ENCODE data around the gene GON4L. TPM values are rescaled to one million over a fixed set of nuclear protein-coding genes. Genes with fewer than 3 reads are reported as not detected.
"Not testable (repeated sequence)": the region's sequence is repeated elsewhere in the genome, so short reads cannot be mapped to it uniquely, and the experiment has no call there.

GON4L gene
- total and polyA plus RNA-seq, 2 donors: 17.6 to 51.7 TPM

DNA sequence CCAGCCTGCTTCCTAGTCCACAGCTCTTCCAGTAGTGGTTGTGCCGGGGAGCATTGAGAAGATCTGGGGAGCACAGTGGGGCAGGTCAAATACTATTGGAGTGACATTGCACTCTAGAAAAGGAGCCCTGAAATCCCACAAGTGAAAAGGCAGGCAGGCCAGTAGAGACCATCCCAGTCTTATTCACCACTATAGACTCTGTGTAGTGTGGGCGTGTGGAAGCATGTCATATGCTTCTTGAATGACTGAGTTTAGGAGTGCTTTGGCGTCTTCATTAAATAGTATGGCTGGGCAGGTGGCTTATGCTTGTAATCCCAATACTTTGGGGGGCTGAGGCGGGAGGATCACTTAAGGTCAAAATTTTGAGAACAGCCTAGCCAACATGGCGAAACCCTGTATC is 152.6 kb downstream of the GON4L start:
- WGBS: 95% methylated on average over 5 of the region's 5 CpGs
- H3K36me3 ChIP-seq (ENCODE audit: insufficient read depth); H3K27ac ChIP-seq (ENCODE audit: low read depth); H3K4me1 ChIP-seq (ENCODE audit: insufficient read depth); DNase-seq (ENCODE audit: extremely low spot score); H3K4me3 ChIP-seq (ENCODE audit: low read depth, low read length): not testable (repeated sequence)

DNA sequence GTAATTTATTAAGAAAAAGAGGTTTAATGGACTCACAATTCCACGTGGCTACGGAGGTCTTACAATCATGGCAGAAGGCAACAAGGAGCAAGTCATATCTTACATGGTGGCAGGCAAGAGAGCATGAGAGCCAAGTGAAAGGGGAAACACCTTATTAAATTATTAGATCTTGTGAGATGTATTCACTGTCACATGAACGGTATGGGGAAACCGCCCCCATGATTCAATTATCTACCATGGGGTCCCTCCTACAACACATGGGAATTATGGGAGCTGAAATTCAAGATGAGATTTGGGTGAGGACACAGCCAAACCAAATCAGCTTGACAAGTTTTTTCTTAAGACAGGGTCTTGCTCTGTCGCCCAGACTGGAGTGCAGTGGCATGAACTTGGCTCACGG is 153.8 kb downstream of the GON4L start:
- 92% methylated on average over 6 of the region's 6 CpGs for WGBS
- DNase-seq (ENCODE audit: extremely low spot score): no peak
- no peak overlapping the region for H3K27ac ChIP-seq (ENCODE audit: low read depth)
- H3K4me3 ChIP-seq (ENCODE audit: low read depth, low read length): no peak overlapping the region
- no peaks in the 10 kb centered on the region for H3K36me3 ChIP-seq (ENCODE audit: insufficient read depth)
- H3K4me1 ChIP-seq (ENCODE audit: insufficient read depth): no peaks in the 10 kb centered on the region

DNA sequence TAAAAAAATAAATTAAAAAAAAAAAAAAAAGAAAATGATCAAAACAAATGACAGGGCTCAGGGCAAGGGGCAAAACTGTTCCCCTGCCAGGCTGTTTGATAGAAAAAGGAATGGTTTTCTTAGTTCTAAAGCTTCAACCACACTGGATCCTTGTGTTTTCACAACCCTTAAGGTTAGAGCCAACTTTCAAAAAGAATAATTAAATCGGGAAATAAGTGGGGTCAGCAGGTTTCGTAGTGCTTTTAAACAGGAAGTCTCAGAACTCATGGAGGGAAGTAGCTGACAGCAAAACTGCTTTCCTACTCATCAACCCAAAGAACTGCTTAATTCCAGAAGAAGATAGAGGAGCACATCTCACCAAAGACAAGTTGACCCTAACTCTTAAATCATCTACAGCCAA is 155.3 kb downstream of the GON4L start:
- not testable (repeated sequence) for H3K27ac ChIP-seq (ENCODE audit: low read depth); H3K4me3 ChIP-seq (ENCODE audit: low read depth, low read length); H3K4me1 ChIP-seq (ENCODE audit: insufficient read depth); DNase-seq (ENCODE audit: extremely low spot score); H3K36me3 ChIP-seq (ENCODE audit: insufficient read depth)
- WGBS: 85% methylated on average over 2 of the region's 2 CpGs

Small RNA genes within 50 kb of the gene (small RNA-seq; reads per million reads assigned to genes)
- gene RF00015: not detected

Other genes starting within 250 kb of the GON4L start
- gene MSTO1, start 247.0 kb downstream of the GON4L start, total RNA-seq: 28.7 TPM
- 22.6 TPM for gene MSTO1, start 247.0 kb downstream of the GON4L start, polyA plus RNA-seq
- gene YY1AP1, start 168.4 kb downstream of the GON4L start, total RNA-seq: 166 TPM
- 56.5 TPM for gene YY1AP1, start 168.4 kb downstream of the GON4L start, polyA plus RNA-seq
- 57.3 TPM for gene DAP3, start 168.1 kb downstream of the GON4L start, total RNA-seq
- 72.0 TPM for gene DAP3, start 168.1 kb downstream of the GON4L start, polyA plus RNA-seq
- 36.4 TPM for gene SYT11, start 2.4 kb upstream of the GON4L start, total RNA-seq
- gene SYT11, start 2.4 kb upstream of the GON4L start, polyA plus RNA-seq: 21.1 TPM
- 39.4 TPM for gene RIT1, start 54.1 kb upstream of the GON4L start, total RNA-seq
- 24.9 TPM for gene RIT1, start 54.1 kb upstream of the GON4L start, polyA plus RNA-seq
- gene KHDC4, start 77.2 kb upstream of the GON4L start, total RNA-seq: 45.0 TPM
- gene KHDC4, start 77.2 kb upstream of the GON4L start, polyA plus RNA-seq: 24.4 TPM
- not detected for gene RXFP4, start 84.4 kb upstream of the GON4L start, total RNA-seq
- gene RXFP4, start 84.4 kb upstream of the GON4L start, polyA plus RNA-seq: 0.18 TPM
- 63.3 TPM for gene ARHGEF2, start 121.3 kb upstream of the GON4L start, total RNA-seq
- 40.5 TPM for gene ARHGEF2, start 121.3 kb upstream of the GON4L start, polyA plus RNA-seq
- gene SSR2, start 163.7 kb upstream of the GON4L start, total RNA-seq: 213 TPM
- 252 TPM for gene SSR2, start 163.7 kb upstream of the GON4L start, polyA plus RNA-seq
- 13.2 TPM for gene UBQLN4, start 196.6 kb upstream of the GON4L start, total RNA-seq
- gene UBQLN4, start 196.6 kb upstream of the GON4L start, polyA plus RNA-seq: 30.3 TPM
- 28.9 TPM for gene LAMTOR2, start 197.6 kb upstream of the GON4L start, total RNA-seq
- gene LAMTOR2, start 197.6 kb upstream of the GON4L start, polyA plus RNA-seq: 91.1 TPM
- 11.9 TPM for gene RAB25, start 203.9 kb upstream of the GON4L start, total RNA-seq
- 28.2 TPM for gene RAB25, start 203.9 kb upstream of the GON4L start, polyA plus RNA-seq
- 7.2 TPM for gene MEX3A, start 225.3 kb upstream of the GON4L start, total RNA-seq
- 0.76 TPM for gene MEX3A, start 225.3 kb upstream of the GON4L start, polyA plus RNA-seq

All from urinary bladder (tissue), 4 donors.